HG02678 (cell line): ENCODE results near the gene APLP1.
"Not testable (repeated sequence)": the region's sequence is repeated elsewhere in the genome, so short reads cannot be mapped to it uniquely, and the experiment has no call there.

Source experiments
- ATAC-seq: cut with Tn5 transposase; IDR thresholded peaks from one replicate; pipeline ENCODE4 v1.9.1; 2021; ENCODE audit warnings: mild to moderate bottlenecking, moderate library complexity; ENCODE audit not compliant: unreplicated experiment

The APLP1 gene

GRCh38 chr19:35852029-35852780, 16.2 kb upstream of the APLP1 start, which contains the start of gene NPHS1:
Gene NPHS1, minus strand, starts transcription at chr19:35852504. Its CDS starts 667 bp downstream, at chr19:35851837.
- ATAC-seq: no peak

GRCh38 chr19:35853038-35853756, 15.2 kb upstream of the APLP1 start:
- no peak for ATAC-seq

GRCh38 chr19:35856546-35857149, 11.7 kb upstream of the APLP1 start, which contains the start of gene KIRREL2:
Gene KIRREL2, plus strand, starts transcription at chr19:35856911. Its CDS starts 209 bp downstream, at chr19:35857120.
- ATAC-seq: no peak

- no peak for ATAC-seq
Measured at GRCh38 chr19:35858311-35858710, 10.1 kb upstream of the APLP1 start.

GRCh38 chr19:35859414-35859813, 9.0 kb upstream of the APLP1 start:
- ATAC-seq: no peak

- no peak for ATAC-seq
Measured at GRCh38 chr19:35860436-35860817, 7.9 kb upstream of the APLP1 start.

GRCh38 chr19:35860818-35861639, 7.3 kb upstream of the APLP1 start:
- no peak for ATAC-seq

GRCh38 chr19:35861640-35862160, 6.7 kb upstream of the APLP1 start:
- no peak for ATAC-seq

- ATAC-seq: no peak
Measured at GRCh38 chr19:35862528-35862927, 5.8 kb upstream of the APLP1 start.

GRCh38 chr19:35863018-35863417, 5.4 kb upstream of the APLP1 start:
- no peak for ATAC-seq

- ATAC-seq: no peak
Measured at GRCh38 chr19:35868823-35869326, 501 bp downstream of the APLP1 start.

GRCh38 chr19:35869327-35870123, 1.2 kb downstream of the APLP1 start:
- ATAC-seq: no peak

- not testable (repeated sequence) for ATAC-seq
Measured at GRCh38 chr19:35870124-35870736, 1.9 kb downstream of the APLP1 start.

- no peak for ATAC-seq
Measured at GRCh38 chr19:35870798-35871197, 2.4 kb downstream of the APLP1 start.

GRCh38 chr19:35871611-35872010, 3.2 kb downstream of the APLP1 start:
- no peak for ATAC-seq

GRCh38 chr19:35872180-35872579, 3.8 kb downstream of the APLP1 start:
- no peak for ATAC-seq

GRCh38 chr19:35874392-35874930, 6.1 kb downstream of the APLP1 start:
- ATAC-seq: no peak

- no peak for ATAC-seq
Measured at GRCh38 chr19:35879068-35879467, 10.7 kb downstream of the APLP1 start.

- no peak for ATAC-seq
Measured at GRCh38 chr19:35879770-35880317, 11.5 kb downstream of the APLP1 start.
